CD4-positive, alpha-beta T cell (primary cell): ENCODE data around the gene HPRT1. TPM values are rescaled to one million over a fixed set of nuclear protein-coding genes. Genes with fewer than 3 reads are reported as not detected.

ENCODE experiments used
- ATAC-seq: fragments of 200-7000 bp; cut with Tn5 transposase; one replicate; pipeline ENCODE4 v1.10.0; 2022; ENCODE audit warnings: mild to moderate bottlenecking; ENCODE audit not compliant: poor library complexity
- CTCF ChIA-PET: fragments of 350-600 bp; sonication (Branson Sonifier 250); formaldehyde crosslinking; loops from one replicate; lab custom pipeline; 2021; ENCODE audit warnings: antibody characterized with exemption, inconsistent platforms; lab: Charles Lee
- POLR2A ChIA-PET: fragments of 350-600 bp; sonication (Branson Sonifier 250); formaldehyde crosslinking; loops from one replicate; lab custom pipeline; 2021; ENCODE audit warnings: antibody characterized with exemption, inconsistent platforms; lab: Charles Lee
- DNase-seq, 14 experiments: peaks; one replicate each; pipeline ENCODE4 v3.0.0-alpha.2; 2013 to 2020; ENCODE audit warnings: mixed read lengths in 2 of 14
- H3K27ac ChIP-seq, 2 donors: one replicate each; pipeline versions ENCODE4 v1.5.1 to v1.7.0; 2013; ENCODE audit warnings: low read length in 2 of 2, low read depth in 1 of 2, mild to moderate bottlenecking in 1 of 2
- H3K27me3 ChIP-seq, 2 experiments: 1 replicate in 1 of 2; 2 replicates in 1 of 2; pipeline versions ENCODE4 v1.6.1 to v1.7.0; 2013; ENCODE audit warnings: low read length in 2 of 2, control low read depth in 1 of 2, mild to moderate bottlenecking in 1 of 2, moderate library complexity in 1 of 2; ENCODE audit not compliant: insufficient read depth in 2 of 2, control insufficient read depth in 1 of 2
- H3K36me3 ChIP-seq: one replicate; pipeline ENCODE4 v1.6.1; 2013; ENCODE audit warnings: low read length, control low read depth; ENCODE audit not compliant: insufficient read depth
- H3K4me1 ChIP-seq: one replicate; pipeline ENCODE4 v1.6.1; 2013; ENCODE audit warnings: low read length, control low read depth; ENCODE audit not compliant: insufficient read depth
- H3K4me3 ChIP-seq: one replicate; pipeline ENCODE4 v1.5.1; 2013; ENCODE audit warnings: mild to moderate bottlenecking, low read length, moderate library complexity
- H3K9me3 ChIP-seq, 2 experiments: 1 replicate in 1 of 2; 2 replicates in 1 of 2; pipeline versions ENCODE4 v1.6.1 to v1.7.0; 2013; ENCODE audit warnings: low read length in 2 of 2, mild to moderate bottlenecking in 2 of 2, control low read depth in 1 of 2, moderate library complexity in 1 of 2; ENCODE audit not compliant: control insufficient read depth in 1 of 2, insufficient read depth in 1 of 2
- H3K27ac Mint-ChIP-seq: one replicate; pipeline ENCODE4 v1.8.0; 2020; ENCODE audit warnings: mixed read lengths
- H3K27me3 Mint-ChIP-seq: one replicate; pipeline ENCODE4 v1.8.0; 2021; ENCODE audit warnings: mixed read lengths
- H3K36me3 Mint-ChIP-seq: one replicate; pipeline ENCODE4 v1.8.0; 2021; ENCODE audit warnings: low read depth, mixed read lengths
- H3K4me1 Mint-ChIP-seq: one replicate; pipeline ENCODE4 v1.8.0; 2021; ENCODE audit warnings: low read depth, mixed read lengths
- H3K4me3 Mint-ChIP-seq: one replicate; pipeline ENCODE4 v1.8.0; 2020; ENCODE audit warnings: mild to moderate bottlenecking, mixed read lengths
- H3K9me3 Mint-ChIP-seq: one replicate; pipeline ENCODE4 v1.8.0; 2020; ENCODE audit warnings: mixed read lengths
- CTCF ChIP-seq: fragments of 200-600 bp; IDR thresholded peaks from one replicate; pipeline ENCODE4 v1.8.0; 2022; ENCODE audit warnings: antibody characterized with exemption, mild to moderate bottlenecking
- intact Hi-C, 2 experiments: fragments of 100-400 bp; cut with DNase I in 1 of 2; cut with micrococcal nuclease in 1 of 2; formaldehyde crosslinking; loops; one replicate each; pipeline versions ENCODE4 v1.15.1 to v1.9.0; 2023 to 2025; cut with DNase I, micrococcal nuclease
- total RNA-seq, 174 experiments: library from RNA in 2 of 174; stranded (reverse) in 2 of 174; gene quantifications; one replicate each; pipeline ENCODE4 v1.2.3 and lab custom pipeline; 2021 to 2026

The HPRT1 gene
- total RNA-seq, 2 experiments from 2014 or later = 14.1 to 15.5 TPM

- ChIA-PET POLR2A (interaction anchor here (0.6 kb wide), 1 partner anchor 299 kb away, joined by 3 read pairs; no protein-coding TSS in a partner anchor), CTCF (interaction anchor here (1.5 kb wide), 1 partner anchor 14 kb away, joined by 5 read pairs; no protein-coding TSS in a partner anchor)
- Mint-ChIP-seq H3K9me3 (no peaks in the 10 kb centered on the region), H3K36me3 (peaks cover 12% of the 10 kb centered on the region), H3K4me1 (no peaks in the 10 kb centered on the region), H3K4me3 (no peak overlapping the region), H3K27ac (no peak overlapping the region), H3K27me3 (no peaks in the 10 kb centered on the region)
- H3K36me3 ChIP-seq = no peaks in the 10 kb centered on the region
- no peaks in the 10 kb centered on the region for H3K9me3 ChIP-seq
- H3K27me3 ChIP-seq = no peaks in the 10 kb centered on the region
- peak; percentile 63 for TF ChIP-seq CTCF
- DNase-seq (peak in 3 of 14 experiments; percentile 47 to 57 (median 54)), ATAC-seq (peak; percentile 37)
- no peak overlapping the region for H3K4me3 ChIP-seq
- H3K27ac ChIP-seq = no peak overlapping the region
- H3K4me1 ChIP-seq = no peaks in the 10 kb centered on the region
- intact Hi-C loops = loop anchor here (1.0 to 5.0 kb wide), 4 partner anchors 278 to 425 kb away; no protein-coding TSS in a partner anchor
These were observed 24.1 kb downstream of the HPRT1 start for GRCh38 chrX:134484039-134484438.

GRCh38 chrX:134501941-134502340, 42.0 kb downstream of the HPRT1 start:
- no peaks in the 10 kb centered on the region for H3K27me3 ChIP-seq
- Mint-ChIP-seq H3K4me3 (no peak overlapping the region), H3K4me1 (no peaks in the 10 kb centered on the region), H3K36me3 (peaks cover 29% of the 10 kb centered on the region), H3K9me3 (no peaks in the 10 kb centered on the region), H3K27ac (no peak overlapping the region), H3K27me3 (no peaks in the 10 kb centered on the region)
- no peak for TF ChIP-seq CTCF
- no peak overlapping the region for H3K4me3 ChIP-seq
- no peaks in the 10 kb centered on the region for H3K9me3 ChIP-seq
- ATAC-seq (no peak), DNase-seq (no peak)
- intact Hi-C loops = no loop called here
- ChIA-PET POLR2A (no interaction called here), CTCF (interaction anchor here (0.7 kb wide), 1 partner anchor 1849 kb away, joined by 4 read pairs; no protein-coding TSS in a partner anchor)
- no peak overlapping the region for H3K27ac ChIP-seq
- no peaks in the 10 kb centered on the region for H3K4me1 ChIP-seq
- peaks cover 4% of the 10 kb centered on the region for H3K36me3 ChIP-seq

- ChIA-PET CTCF (no interaction called here), POLR2A (no interaction called here)
- Histone ChIP-seq H3K27ac (no peak overlapping the region), H3K36me3 (peaks cover 4% of the 10 kb centered on the region), H3K4me3 (no peak overlapping the region), H3K9me3 (no peaks in the 10 kb centered on the region), H3K27me3 (no peaks in the 10 kb centered on the region), H3K4me1 (no peaks in the 10 kb centered on the region)
- H3K4me3 Mint-ChIP-seq = no peak overlapping the region
- no peak for ATAC-seq
- no peaks in the 10 kb centered on the region for H3K27me3 Mint-ChIP-seq
- intact Hi-C loops = no loop called here
- H3K4me1 Mint-ChIP-seq = no peaks in the 10 kb centered on the region
- no peaks in the 10 kb centered on the region for H3K9me3 Mint-ChIP-seq
- H3K36me3 Mint-ChIP-seq = peaks cover 29% of the 10 kb centered on the region
- DNase-seq = no peak
- TF ChIP-seq CTCF = no peak
- H3K27ac Mint-ChIP-seq = no peak overlapping the region
These were observed 42.7 kb downstream of the HPRT1 start for GRCh38 chrX:134502686-134503085.
